DND-41 (cell line): ENCODE results near the gene CDH1.

Experiments used
- EZH2 ChIP-seq: IDR thresholded peaks from 3 replicates; pipeline ENCODE4 v1.6.1; 2012; ENCODE audit warnings: borderline replicate concordance, low read depth, mild to moderate bottlenecking, moderate library complexity, low read length, inconsistent platforms; ENCODE audit not compliant: severe bottlenecking
- TF ChIP-seq, protein P1 (sequence below): IDR thresholded peaks from 2 replicates; pipeline ENCODE4 v1.5.1; 2012; ENCODE audit warnings: borderline replicate concordance, low read length, moderate library complexity, mild to moderate bottlenecking; ENCODE audit not compliant: poor library complexity, severe bottlenecking; ENCODE audit errors: extremely low read depth

DNA sequence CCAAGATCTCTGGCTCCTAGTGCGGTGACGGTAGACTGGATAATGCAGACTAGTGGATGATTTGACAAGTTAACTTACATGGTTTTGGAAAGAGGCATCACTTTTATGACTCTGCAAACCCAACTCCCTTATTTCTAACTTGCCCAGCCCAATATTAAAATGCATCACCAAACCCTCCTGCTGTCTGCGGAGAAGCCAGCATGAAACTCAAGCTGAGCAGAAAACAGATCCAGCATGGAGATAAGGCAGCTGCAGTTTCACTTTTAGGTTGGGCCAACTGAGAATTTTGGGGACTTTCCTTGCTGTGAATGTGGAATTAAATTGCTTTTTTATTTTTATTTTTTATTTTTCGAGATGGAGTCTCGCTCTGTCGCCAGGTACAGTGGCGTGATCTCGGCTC, 27.8 kb downstream of the CDH1 start:
- TF ChIP-seq, protein P1, sequence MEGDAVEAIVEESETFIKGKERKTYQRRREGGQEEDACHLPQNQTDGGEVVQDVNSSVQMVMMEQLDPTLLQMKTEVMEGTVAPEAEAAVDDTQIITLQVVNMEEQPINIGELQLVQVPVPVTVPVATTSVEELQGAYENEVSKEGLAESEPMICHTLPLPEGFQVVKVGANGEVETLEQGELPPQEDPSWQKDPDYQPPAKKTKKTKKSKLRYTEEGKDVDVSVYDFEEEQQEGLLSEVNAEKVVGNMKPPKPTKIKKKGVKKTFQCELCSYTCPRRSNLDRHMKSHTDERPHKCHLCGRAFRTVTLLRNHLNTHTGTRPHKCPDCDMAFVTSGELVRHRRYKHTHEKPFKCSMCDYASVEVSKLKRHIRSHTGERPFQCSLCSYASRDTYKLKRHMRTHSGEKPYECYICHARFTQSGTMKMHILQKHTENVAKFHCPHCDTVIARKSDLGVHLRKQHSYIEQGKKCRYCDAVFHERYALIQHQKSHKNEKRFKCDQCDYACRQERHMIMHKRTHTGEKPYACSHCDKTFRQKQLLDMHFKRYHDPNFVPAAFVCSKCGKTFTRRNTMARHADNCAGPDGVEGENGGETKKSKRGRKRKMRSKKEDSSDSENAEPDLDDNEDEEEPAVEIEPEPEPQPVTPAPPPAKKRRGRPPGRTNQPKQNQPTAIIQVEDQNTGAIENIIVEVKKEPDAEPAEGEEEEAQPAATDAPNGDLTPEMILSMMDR = no peak
- no peak for TF ChIP-seq EZH2
